Natural killer cell treated with Interleukin-12 subunit alpha and Interleukin-12 subunit beta and Interleukin-15 and Interleukin-18, amount 100 ng/mL, for 72 hours (primary cell): ENCODE measurements around the gene SLC28A3. TPM values are rescaled to one million over a fixed set of nuclear protein-coding genes. Genes with fewer than 3 reads are reported as not detected.

Experiments
- ATAC-seq, 2 donors: fragments of 150-1000 bp; cut with Tn5 transposase in 1 of 2; sonication (Bioruptor Pico), chemical (Tn5 transposase) in 1 of 2; 2 replicates each; pipeline ENCODE4 v1.10.0; 2021
- DNase-seq: peaks from one replicate; pipeline ENCODE4 v3.0.0; 2022; ENCODE audit warnings: low spot score
- H3K27ac Mint-ChIP-seq, 2 donors: 1 replicate in 1 of 2; 2 replicates in 1 of 2; pipeline ENCODE4 v1.8.0; 2022; ENCODE audit warnings: mixed read lengths in 2 of 2, mild to moderate bottlenecking in 1 of 2, moderate library complexity in 1 of 2
- H3K27me3 Mint-ChIP-seq, 2 donors: 1 replicate in 1 of 2; 2 replicates in 1 of 2; pipeline ENCODE4 v1.8.0; 2022; ENCODE audit warnings: mixed read lengths in 2 of 2
- H3K36me3 Mint-ChIP-seq: one replicate; pipeline ENCODE4 v1.8.0; 2022; ENCODE audit warnings: mixed read lengths
- H3K4me1 Mint-ChIP-seq, 2 donors: 1 replicate in 1 of 2; 2 replicates in 1 of 2; pipeline ENCODE4 v1.8.0; 2022; ENCODE audit warnings: low read depth in 2 of 2, mixed read lengths in 2 of 2, mild to moderate bottlenecking in 1 of 2
- H3K4me3 Mint-ChIP-seq: one replicate; pipeline ENCODE4 v1.8.0; 2022; ENCODE audit warnings: mixed read lengths
- H3K9me3 Mint-ChIP-seq: 2 replicates; pipeline ENCODE4 v1.8.0; 2022; ENCODE audit warnings: mixed read lengths
- total RNA-seq, 2 donors: library from RNA; stranded (reverse); gene quantifications; one replicate each; pipeline ENCODE4 v1.2.3, GENCODE V29; 2022

The SLC28A3 gene
- total RNA-seq, 2 donors from 2014 or later = 0.07 to 0.08 TPM

DNA sequence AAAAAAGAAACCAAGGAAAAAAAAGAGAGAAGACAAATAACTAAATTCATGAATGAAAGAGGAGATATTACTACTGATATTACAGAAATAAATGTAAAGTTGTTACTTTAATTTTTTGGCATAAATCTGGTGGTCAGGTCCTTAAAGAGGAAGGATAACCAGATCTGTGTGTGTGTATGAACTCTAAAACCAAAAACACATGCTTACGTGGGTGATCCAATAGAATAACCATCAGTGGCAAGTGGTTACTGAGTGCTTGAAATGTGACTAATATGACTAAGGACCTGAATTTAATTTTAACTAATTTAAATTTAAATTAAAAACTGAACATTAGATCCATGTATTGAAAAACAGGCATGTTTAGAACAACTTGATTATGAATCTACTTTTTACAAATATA is 10.3 kb downstream of the SLC28A3 start:
- no peak overlapping the region for H3K4me3 Mint-ChIP-seq
- H3K4me1 Mint-ChIP-seq = peaks cover 0 to 5% of the 10 kb centered on the region in 2 donors
- peaks cover 2 to 7% of the 10 kb centered on the region in 2 donors for H3K27me3 Mint-ChIP-seq
- DNase-seq (no peak), ATAC-seq (no peak)
- no peaks in the 10 kb centered on the region for H3K9me3 Mint-ChIP-seq
- peaks cover 10% of the 10 kb centered on the region for H3K36me3 Mint-ChIP-seq
- no peak overlapping the region for H3K27ac Mint-ChIP-seq

DNA sequence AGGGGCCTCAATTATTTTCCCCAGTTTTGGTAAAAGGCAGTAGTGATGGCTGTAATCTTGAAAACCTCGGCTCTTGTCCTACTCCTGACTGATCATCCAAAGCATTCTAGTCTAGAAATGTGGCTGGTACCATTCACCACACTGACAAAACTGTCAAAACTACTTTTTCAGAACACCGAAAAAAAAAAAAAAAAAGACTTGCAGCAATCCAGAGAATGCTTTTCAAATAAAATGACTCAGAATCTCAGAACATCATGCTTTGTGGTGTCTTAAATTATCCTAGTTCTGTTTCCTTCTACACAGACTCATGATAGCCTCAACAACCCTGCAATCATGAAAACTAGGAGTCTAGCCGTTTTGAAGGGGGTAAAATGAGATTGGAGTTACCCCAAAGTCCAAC is 13.4 kb downstream of the SLC28A3 start:
- no peak overlapping the region for H3K27ac Mint-ChIP-seq
- no peaks in the 10 kb centered on the region for H3K9me3 Mint-ChIP-seq
- no peak overlapping the region for H3K4me3 Mint-ChIP-seq
- H3K4me1 Mint-ChIP-seq = peaks cover 0 to 11% of the 10 kb centered on the region in 2 donors
- no peak for DNase-seq
- peaks cover 2 to 7% of the 10 kb centered on the region in 2 donors for H3K27me3 Mint-ChIP-seq
- ATAC-seq = no peak
- H3K36me3 Mint-ChIP-seq = peaks cover 10% of the 10 kb centered on the region

DNA sequence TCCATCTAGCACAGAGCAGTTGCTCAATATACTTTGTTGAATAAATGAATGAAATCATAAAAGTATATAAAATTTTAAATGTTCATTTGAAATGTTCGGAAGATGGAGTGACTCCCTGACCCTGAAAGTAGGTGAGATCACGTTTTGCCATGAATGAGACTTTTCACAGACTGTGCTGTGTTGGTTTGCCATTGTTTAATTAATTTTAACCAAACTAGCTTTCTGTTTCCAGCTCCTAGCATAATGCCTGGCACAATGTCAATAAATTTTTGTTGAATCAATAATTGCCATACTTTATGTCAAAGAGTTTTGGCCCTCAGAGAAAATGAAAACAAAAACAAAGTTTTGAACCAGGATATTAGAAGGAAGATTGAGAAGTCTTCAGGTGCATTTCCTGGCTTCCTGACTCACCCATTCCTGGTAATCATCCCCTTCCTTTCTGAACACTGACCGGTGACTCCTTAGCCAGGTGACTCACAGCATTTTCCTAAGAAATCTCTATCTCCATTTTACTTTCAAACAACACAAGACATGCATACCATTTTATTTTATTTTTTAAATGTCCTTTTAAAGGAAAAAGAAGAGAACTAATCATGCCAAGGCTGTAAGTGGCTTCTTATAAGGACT is 15.1 kb downstream of the SLC28A3 start:
- H3K4me1 Mint-ChIP-seq = peaks cover 0 to 11% of the 10 kb centered on the region in 2 donors
- H3K36me3 Mint-ChIP-seq = peaks cover 10% of the 10 kb centered on the region
- peaks cover 2 to 7% of the 10 kb centered on the region in 2 donors for H3K27me3 Mint-ChIP-seq
- H3K4me3 Mint-ChIP-seq = no peak overlapping the region
- no peak for ATAC-seq
- no peak for DNase-seq
- no peak overlapping the region for H3K27ac Mint-ChIP-seq
- no peaks in the 10 kb centered on the region for H3K9me3 Mint-ChIP-seq

DNA sequence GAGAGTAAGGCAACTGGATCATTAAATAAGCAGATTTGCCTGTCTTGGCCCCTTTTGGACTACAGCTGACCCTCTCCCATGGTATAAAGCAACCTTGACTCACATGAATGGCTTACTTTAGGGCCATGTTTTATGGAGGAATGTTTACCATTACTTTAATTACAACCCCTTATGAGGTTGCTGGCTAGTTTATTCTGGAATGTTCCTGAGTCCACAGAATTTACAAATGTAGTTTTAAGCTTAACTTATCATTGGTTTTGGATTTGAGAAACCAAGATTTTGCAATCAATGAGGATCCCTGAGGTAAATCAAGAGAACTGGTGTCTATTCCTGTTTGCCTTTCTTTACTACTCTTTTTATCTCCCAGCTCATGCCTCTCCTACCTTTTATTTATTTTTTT is 15.7 kb downstream of the SLC28A3 start:
- peaks cover 0 to 4% of the 10 kb centered on the region in 2 donors for H3K27me3 Mint-ChIP-seq
- ATAC-seq = no peak
- peaks cover 0 to 7% of the 10 kb centered on the region in 2 donors for H3K4me1 Mint-ChIP-seq
- H3K36me3 Mint-ChIP-seq = peaks cover 10% of the 10 kb centered on the region
- no peaks in the 10 kb centered on the region for H3K9me3 Mint-ChIP-seq
- H3K4me3 Mint-ChIP-seq = no peak overlapping the region
- H3K27ac Mint-ChIP-seq = no peak overlapping the region
- no peak for DNase-seq

DNA sequence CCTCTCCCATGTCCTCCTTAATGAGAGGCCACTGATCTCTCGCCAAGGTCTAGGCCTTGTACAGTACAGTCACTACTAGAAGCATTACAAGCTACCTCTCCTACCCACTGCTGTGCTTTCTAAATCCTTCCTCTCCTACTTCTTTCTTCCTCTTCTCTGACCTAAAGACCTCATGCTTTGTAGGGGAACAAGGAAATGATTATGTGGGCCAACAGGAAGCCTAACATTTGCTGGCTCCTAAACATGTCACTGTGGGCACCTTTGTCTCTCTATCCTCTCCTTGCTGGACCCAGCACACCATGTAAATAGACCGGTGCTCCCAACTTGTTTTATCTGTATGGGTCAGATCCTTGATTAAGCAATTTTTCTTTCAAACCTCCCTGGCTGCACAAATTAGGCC is 16.7 kb downstream of the SLC28A3 start:
- Mint-ChIP-seq H3K4me3 (no peak overlapping the region), H3K27ac (no peak overlapping the region), H3K27me3 (no peaks in the 10 kb centered on the region), H3K4me1 (peaks cover 0 to 6% of the 10 kb centered on the region in 2 donors), H3K36me3 (peaks cover 8% of the 10 kb centered on the region), H3K9me3 (no peaks in the 10 kb centered on the region)
- DNase-seq = no peak
- ATAC-seq = no peak

DNA sequence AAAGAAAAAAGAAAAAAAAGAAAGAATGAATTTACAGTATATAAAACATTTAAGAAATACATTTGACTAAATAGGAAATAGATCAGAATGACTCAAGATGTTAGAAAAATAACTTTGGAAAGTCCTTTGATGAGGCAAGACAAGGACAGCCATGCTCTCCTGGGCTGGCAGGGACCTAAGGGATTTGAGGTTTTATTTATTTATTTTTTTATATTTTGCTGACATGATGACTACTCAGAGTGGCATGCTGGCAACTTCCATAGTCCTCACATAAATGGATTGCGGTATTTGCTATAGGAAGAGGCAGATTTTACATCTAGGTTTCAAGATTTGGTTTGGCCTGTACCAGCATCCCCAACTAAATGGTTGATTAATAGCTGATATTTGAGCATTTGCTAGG is 17.7 kb downstream of the SLC28A3 start:
- H3K9me3 Mint-ChIP-seq = no peaks in the 10 kb centered on the region

DNA sequence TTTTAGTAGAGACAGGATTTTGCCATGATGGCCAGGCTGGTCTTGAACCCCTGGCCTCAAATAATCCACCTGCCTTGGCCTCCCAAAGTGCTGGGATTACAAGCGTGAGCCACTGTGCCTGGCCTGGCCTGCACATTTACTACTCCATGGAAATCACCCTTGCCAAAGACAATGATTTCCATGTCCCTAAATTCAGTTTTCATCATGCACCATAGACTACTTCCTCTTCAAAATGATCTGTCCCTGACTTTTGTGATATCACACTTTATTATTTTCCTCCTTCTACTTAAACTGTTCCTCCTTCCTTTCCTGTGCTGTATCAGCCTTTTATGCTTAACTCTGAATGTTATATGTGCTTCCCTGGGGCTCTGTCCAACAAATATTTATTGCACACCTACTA is 20.3 kb downstream of the SLC28A3 start:
- H3K9me3 Mint-ChIP-seq = no peaks in the 10 kb centered on the region
- H3K4me1 Mint-ChIP-seq = peaks cover 6 to 12% of the 10 kb centered on the region in 2 donors
- no peak overlapping the region for H3K4me3 Mint-ChIP-seq
- H3K27ac Mint-ChIP-seq = no peak overlapping the region
- no peaks in the 10 kb centered on the region for H3K36me3 Mint-ChIP-seq
- ATAC-seq (no peak), DNase-seq (no peak)
- H3K27me3 Mint-ChIP-seq = no peaks in the 10 kb centered on the region

More for the DNA sequence above, 17.7 kb downstream of the SLC28A3 start:
- ATAC-seq = no peak
- no peak overlapping the region for H3K27ac Mint-ChIP-seq
- peaks cover 2% of the 10 kb centered on the region for H3K36me3 Mint-ChIP-seq
- DNase-seq = no peak
- no peaks in the 10 kb centered on the region for H3K27me3 Mint-ChIP-seq
- H3K4me3 Mint-ChIP-seq = no peak overlapping the region
- peaks cover 0 to 6% of the 10 kb centered on the region in 2 donors for H3K4me1 Mint-ChIP-seq

DNA sequence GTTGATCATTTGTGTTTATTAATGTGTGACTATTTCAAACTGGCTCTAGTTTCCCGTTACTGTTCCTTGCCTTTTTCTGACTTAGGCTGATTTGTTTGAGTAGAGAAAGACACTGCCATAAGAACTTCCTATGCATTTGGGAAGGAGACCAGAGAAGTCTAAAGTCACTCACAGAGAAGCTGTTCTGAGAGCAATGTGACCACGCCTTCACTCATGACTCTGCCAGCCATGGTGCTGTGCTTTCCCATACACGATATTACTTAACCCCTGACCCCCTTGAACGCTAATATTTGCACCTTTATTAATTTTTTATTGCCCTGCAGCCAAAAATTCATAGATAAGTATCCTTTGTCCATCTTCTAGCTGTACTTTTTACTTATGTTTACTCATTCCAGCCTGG is 20.9 kb downstream of the SLC28A3 start:
- Mint-ChIP-seq H3K9me3 (no peaks in the 10 kb centered on the region), H3K36me3 (no peaks in the 10 kb centered on the region), H3K27ac (no peak overlapping the region), H3K4me1 (peaks cover 6 to 17% of the 10 kb centered on the region in 2 donors), H3K4me3 (no peak overlapping the region), H3K27me3 (no peaks in the 10 kb centered on the region)
- DNase-seq (no peak), ATAC-seq (no peak)

DNA sequence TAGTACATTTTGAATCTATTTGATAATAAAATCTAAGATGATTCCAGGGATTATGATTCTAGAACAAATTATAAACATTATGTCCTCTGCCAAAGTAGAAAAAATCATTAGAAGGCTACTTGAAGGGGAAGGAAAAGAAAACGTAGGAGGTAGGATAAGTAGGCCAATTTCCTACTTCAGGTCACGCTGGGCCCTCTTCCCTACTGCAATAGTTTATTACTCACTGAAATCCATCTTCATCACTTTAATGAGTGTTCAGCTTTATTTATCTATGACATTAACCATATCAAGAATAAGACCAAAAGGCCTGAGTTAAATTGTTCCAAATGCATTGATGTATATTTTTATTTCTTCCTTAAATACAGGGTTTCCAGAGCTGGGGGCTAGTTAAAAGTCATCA is 21.6 kb downstream of the SLC28A3 start:
- H3K4me1 Mint-ChIP-seq = peaks cover 4 to 21% of the 10 kb centered on the region in 2 donors
- H3K27ac Mint-ChIP-seq = no peak overlapping the region
- no peak for ATAC-seq
- no peaks in the 10 kb centered on the region for H3K36me3 Mint-ChIP-seq
- no peak overlapping the region for H3K4me3 Mint-ChIP-seq
- DNase-seq = no peak
- no peaks in the 10 kb centered on the region for H3K27me3 Mint-ChIP-seq
- H3K9me3 Mint-ChIP-seq = no peaks in the 10 kb centered on the region

DNA sequence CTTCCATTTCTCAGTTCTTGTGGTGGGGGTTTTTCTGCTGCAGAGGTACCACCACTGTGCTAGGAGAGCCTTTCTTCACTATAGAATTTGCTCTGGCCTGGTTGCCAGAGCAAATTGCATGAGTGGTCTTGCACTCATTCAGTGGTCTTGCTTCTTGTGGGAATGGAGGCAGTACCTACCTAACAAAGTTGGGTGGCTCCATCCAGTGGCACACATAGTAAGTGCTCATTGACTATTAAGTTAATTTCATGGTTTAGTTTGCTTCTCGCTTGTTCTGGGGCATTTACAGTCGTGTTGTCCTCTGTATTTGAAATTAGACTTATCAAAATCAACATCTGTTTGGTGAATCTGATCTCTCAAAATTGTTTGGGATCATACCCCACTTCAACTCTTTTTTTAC is 23.0 kb downstream of the SLC28A3 start:
- Mint-ChIP-seq H3K9me3 (no peaks in the 10 kb centered on the region), H3K36me3 (no peaks in the 10 kb centered on the region), H3K4me1 (peaks cover 5 to 21% of the 10 kb centered on the region in 2 donors), H3K4me3 (no peak overlapping the region), H3K27me3 (peaks cover 0 to 3% of the 10 kb centered on the region in 2 donors), H3K27ac (no peak overlapping the region)
- no peak for DNase-seq
- no peak for ATAC-seq

DNA sequence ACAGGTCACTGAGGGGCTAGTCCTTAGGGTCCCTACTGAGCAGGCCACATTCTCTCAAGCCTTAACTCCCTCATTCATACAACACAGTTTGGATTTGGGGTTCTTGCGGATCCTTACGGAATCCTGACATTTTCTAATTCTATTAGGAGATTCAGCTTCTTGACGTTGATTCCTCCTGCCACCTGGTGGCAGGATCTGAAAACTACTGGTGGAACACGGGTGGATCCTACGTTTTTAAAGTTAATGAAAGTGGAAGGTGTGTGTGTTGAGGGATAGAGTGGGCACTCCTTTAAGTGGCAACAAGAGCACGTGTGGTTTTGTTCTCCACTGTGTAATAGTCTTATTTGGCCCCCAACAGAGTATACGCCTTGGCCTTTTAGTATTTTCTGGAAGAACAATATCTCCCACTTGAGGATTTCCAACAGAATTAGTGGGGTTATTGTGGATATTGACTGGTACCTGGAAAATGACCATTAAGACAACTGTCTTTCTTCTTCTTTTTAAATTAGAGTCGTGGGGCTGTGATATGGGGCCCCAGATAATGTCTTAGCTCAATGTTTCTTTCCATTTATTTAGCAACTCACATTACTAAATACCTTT is 25.2 kb downstream of the SLC28A3 start:
- Mint-ChIP-seq H3K4me1 (peaks cover 12 to 28% of the 10 kb centered on the region in 2 donors), H3K36me3 (no peaks in the 10 kb centered on the region), H3K27ac (peak overlapping the region in 1 of 2 donors; percentile 68), H3K4me3 (no peak overlapping the region), H3K9me3 (no peaks in the 10 kb centered on the region), H3K27me3 (peaks cover 0 to 3% of the 10 kb centered on the region in 2 donors)
- ATAC-seq = peak; percentile 51 to 67
- DNase-seq = no peak

DNA sequence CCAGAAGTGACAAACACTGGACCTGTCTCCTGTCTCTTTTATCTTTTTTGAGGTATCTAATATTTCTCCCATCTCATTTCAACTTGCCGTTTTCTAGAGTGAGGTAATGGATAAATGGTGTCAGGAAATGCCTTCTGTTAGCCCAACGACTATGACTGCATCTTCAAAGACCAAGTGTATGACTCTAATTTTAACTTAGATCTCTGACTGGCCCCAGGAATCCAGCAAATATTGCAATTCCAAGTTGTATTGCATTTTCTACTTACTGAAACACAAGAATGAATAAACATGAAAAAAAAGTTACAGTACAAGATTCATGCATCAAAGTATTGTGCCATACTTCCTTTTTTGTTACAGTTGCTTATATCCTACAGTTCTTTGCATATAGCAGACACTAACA is 26.3 kb downstream of the SLC28A3 start:
- no peaks in the 10 kb centered on the region for H3K36me3 Mint-ChIP-seq
- H3K27ac Mint-ChIP-seq = peak overlapping the region in 1 of 2 donors; percentile 68
- peaks cover 0 to 3% of the 10 kb centered on the region in 2 donors for H3K27me3 Mint-ChIP-seq
- DNase-seq = no peak
- peaks cover 14 to 31% of the 10 kb centered on the region in 2 donors for H3K4me1 Mint-ChIP-seq
- H3K9me3 Mint-ChIP-seq = no peaks in the 10 kb centered on the region
- no peak overlapping the region for H3K4me3 Mint-ChIP-seq
- no peak for ATAC-seq

DNA sequence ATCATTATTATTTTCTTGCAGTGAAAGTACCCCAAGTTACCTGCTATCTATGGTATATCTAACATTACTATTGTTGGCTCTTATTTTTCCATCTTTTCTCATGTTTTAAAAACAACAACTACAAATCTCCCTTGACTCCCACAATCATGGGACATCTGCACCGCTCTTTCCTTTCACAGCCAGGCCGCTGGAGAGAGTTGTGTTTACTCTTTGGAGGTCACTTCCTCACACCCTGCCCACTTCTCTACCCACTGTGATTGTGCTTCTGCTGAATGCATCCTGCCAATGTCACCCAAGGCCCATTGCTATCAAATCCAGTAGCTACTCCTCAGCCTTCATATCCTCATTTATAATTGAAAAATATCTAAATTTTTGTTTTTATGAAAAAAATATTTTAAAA is 29.7 kb downstream of the SLC28A3 start:
- peaks cover 0 to 3% of the 10 kb centered on the region in 2 donors for H3K27me3 Mint-ChIP-seq
- H3K36me3 Mint-ChIP-seq = no peaks in the 10 kb centered on the region
- peak overlapping the region in 1 of 2 donors; percentile 4 for H3K27ac Mint-ChIP-seq
- no peak overlapping the region for H3K4me3 Mint-ChIP-seq
- H3K9me3 Mint-ChIP-seq = no peaks in the 10 kb centered on the region
- H3K4me1 Mint-ChIP-seq = peaks cover 14 to 23% of the 10 kb centered on the region in 2 donors
- DNase-seq = no peak
- ATAC-seq = peak; percentile 44 to 60

DNA sequence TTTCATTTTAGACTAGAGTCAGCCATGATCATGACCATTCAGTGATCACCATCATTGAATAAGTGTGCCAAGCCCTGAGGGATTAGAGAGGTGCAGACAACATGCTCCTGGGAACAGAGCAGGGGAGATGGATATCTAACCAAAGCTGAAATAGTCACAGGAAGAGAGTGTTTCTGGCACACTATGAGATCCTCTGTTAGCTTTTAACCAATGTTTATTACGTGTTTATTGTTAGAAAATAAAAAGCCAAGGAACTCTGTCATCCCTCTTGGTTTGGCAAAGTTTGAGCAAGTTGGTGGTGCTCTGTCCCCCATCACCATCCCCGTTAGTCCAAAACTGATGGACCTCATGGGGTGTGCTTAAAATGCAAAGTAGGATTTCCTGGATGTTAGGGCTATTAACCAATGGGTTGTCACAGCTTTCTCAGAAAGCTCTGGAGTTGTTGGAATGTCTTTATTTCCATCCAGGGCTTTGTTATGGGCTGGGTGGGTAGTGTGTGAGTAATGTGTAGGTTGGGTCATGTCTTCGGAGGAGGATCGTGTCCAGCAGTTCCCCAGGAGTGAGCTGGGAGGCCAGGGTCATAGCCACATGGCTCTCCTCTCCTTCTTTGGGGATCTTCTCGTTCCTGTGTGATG is 34.9 kb downstream of the SLC28A3 start:
- H3K27ac Mint-ChIP-seq = peak overlapping the region in 1 of 2 donors; percentile 45
- no peak for DNase-seq
- no peaks in the 10 kb centered on the region for H3K27me3 Mint-ChIP-seq
- peaks cover 10 to 11% of the 10 kb centered on the region in 2 donors for H3K4me1 Mint-ChIP-seq
- no peaks in the 10 kb centered on the region for H3K36me3 Mint-ChIP-seq
- no peak for ATAC-seq
- peaks cover 6% of the 10 kb centered on the region for H3K9me3 Mint-ChIP-seq
- H3K4me3 Mint-ChIP-seq = no peak overlapping the region
